Kasumi-1 (cell line): Measurements from ENCODE around the gene ADAMTSL1.
"Not testable (repeated sequence)": the region's sequence is repeated elsewhere in the genome, so short reads cannot be mapped to it uniquely, and the experiment has no call there.

Experiments
- DNase-seq, 2 experiments: peaks; one replicate each; lab custom pipeline; 2025; lab: John Stamatoyannopoulos, UW

ADAMTSL1 gene

GRCh38 chr9:18864516-18864915, 390.6 kb downstream of the ADAMTSL1 start:
- DNase-seq, result no peak

DNA sequence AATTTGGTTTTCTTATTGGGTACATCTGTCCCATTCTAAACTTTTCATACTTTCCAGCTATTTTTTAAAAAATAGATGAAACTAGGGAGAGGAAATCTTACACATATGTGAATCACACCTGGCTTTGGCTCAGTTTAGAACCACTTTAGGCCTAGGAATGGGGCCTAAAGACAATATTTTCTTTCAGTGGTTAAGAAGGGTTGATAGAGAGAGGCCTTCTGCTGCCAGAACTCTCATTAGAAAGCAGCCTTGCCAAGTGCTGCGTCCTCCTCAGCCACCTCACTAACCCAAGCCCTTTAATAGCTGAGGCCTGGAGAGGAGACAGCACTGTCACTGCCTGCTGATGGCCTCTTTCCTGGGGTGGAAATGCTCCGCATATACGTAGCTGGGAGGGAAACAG, 391.6 kb downstream of the ADAMTSL1 start:
- DNase-seq, result no peak

DNA sequence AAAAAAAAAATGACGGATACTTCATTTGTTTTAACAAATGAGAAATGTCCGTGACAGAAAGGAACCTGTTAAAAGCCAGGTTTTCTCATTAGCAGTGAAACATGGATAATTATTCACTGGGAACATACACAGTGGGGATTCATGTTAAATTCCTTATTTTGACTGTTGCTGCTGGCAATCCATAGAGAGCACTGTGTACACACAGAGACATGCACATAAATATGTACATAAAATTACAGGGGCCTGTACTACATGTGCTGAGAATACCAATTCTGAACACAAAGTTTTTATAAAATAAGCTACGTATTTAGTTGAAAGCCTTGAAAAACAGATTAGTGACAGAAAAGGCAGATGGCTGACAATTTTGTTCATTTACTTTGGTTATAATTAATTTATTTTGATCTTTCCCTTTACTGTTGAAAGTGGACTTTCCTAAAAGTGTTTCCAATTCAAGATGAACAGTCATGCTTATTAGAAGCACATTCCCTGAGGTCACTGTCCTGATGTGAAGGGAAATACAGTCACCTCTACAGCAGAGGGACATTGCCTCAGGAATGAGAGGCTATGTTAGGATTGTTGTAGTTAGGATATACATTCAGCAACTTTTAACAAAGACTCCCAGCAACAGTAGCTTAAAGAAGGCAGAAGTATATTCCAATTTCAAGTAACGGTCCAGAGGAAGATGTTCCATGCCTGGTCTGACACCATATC, 392.3 kb downstream of the ADAMTSL1 start:
- no peak for DNase-seq

DNA sequence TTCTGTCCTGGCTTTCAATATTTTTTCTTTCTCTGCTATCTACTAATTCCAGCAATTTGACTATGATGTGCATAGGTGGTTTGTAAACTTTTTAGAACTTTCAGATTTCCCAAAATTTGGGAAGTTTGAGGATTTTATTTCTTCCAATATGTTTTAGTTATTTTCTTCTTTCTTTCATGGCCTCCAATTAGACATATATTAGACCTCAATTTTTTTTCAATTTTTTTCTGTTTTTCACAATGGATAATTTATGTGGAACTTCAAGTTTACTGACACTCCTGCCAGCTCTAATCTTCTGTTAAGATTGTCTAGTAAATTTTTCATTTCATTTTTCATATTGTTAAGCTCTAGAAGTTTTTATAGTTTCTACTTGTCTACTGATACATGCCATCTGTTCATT, 395.8 kb downstream of the ADAMTSL1 start:
- DNase-seq, result no peak

GRCh38 chr9:18874069-18874468, 400.1 kb downstream of the ADAMTSL1 start:
- DNase-seq, result no peak

GRCh38 chr9:18874990-18875389, 401.0 kb downstream of the ADAMTSL1 start:
- not testable (repeated sequence) for DNase-seq

DNA sequence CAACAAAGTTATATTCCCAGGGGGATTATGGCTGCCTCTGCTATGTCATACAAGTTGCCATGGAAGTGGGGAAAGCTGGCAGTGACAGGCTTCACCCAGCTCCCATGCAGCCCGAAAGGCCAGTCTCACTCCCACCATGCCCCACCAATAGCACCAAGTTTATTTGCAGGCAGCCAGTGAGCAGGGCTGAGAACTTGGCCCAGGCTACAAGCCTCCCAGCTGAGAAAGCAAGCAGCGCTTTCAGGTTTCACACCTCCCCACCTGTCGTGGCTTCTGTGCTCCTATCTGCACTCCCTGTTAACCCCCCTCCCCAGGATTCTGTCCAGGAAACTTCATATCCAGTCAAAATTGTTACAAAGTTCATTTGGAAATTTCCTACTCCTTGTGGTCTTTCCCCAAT, 404.0 kb downstream of the ADAMTSL1 start:
- no peak for DNase-seq

- DNase-seq, result no peak
These were observed 407.8 kb downstream of the ADAMTSL1 start for GRCh38 chr9:18881758-18882157.

DNA sequence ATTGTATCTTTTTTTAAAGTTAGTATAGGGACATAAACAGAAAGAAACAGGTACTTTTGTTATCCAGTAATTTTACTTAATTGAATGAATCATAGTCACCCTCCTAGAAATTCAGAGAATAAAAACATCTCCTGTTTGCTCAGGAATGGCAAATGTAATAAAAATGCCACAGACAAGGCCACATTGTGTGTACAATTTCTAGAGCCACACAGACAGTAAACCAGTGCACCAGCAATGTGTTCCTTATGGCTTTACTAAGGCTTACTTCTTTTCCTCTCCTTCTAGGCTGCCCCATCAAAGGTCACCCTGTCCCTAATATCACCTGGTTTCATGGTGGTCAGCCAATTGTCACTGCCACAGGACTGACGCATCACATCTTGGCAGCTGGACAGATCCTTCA, 413.6 kb downstream of the ADAMTSL1 start:
- no peak for DNase-seq

DNA sequence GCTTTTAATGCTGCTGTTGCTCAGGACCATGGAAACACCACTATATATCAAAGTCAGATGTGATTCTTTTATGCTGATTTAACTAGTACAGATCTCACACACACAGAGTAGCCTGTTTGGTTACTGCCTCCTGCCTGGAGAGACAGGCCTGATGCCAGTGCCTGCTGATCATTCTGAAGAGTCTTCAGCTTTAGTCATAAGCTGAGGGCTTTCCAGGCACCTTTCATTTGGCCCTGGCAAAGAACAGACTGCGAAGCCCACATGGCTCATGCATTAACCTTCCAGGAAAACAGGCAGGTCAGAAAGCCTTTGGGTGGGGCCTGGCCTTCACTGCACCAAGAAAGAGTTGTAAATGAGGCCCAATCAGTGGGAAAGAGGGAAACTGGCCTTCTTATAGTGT, 414.3 kb downstream of the ADAMTSL1 start:
- DNase-seq, result no peak

GRCh38 chr9:18889550-18889949, 415.6 kb downstream of the ADAMTSL1 start:
- DNase-seq, result no peak

DNA sequence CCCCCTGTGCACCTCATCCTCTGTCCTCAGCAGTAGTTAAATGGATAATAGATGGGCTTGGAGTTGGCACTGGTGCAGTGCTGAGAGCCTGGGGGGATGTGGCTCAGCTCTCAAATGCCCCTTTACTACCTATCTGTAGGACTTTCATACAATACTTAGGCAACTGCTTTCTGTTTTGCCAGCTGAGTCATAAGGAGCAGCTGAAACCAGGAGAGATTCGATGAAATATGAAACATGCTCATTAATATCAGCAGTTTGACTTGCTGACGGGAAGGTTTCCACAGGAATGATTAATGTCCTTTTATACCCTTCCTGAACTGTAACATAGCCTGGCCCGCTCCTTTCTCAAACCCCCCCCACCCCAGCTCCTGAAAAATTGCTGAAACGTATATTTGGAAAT, 416.4 kb downstream of the ADAMTSL1 start:
- DNase-seq, result no peak

DNA sequence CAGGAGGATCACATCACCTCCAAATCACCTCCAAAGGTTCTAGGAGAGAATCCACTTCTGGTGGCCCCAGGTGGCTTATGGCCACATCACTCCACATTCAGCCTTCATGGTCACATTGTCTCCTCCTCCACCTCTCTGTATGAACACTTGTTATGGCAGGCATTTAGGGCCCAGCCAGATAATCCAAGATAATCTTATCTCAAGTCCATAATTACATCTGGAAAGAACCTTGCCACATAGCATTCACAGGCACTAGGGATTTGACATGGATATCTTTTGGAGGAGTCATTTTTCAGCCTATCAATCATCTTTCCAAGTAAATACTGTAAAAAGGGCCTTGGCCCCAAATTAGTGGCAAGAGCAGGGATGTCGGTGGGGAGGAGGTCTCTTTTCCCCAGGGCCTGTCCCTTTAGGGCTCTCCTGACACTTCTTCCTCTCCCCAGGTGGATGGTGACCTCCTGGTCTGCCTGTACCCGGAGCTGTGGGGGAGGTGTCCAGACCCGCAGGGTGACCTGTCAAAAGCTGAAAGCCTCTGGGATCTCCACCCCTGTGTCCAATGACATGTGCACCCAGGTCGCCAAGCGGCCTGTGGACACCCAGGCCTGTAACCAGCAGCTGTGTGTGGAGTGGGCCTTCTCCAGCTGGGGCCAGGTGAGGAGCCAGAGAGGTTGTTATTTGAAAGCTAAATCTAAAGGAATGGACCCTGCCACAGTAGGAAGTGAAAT, 418.2 kb downstream of the ADAMTSL1 start:
- no peak for DNase-seq

DNA sequence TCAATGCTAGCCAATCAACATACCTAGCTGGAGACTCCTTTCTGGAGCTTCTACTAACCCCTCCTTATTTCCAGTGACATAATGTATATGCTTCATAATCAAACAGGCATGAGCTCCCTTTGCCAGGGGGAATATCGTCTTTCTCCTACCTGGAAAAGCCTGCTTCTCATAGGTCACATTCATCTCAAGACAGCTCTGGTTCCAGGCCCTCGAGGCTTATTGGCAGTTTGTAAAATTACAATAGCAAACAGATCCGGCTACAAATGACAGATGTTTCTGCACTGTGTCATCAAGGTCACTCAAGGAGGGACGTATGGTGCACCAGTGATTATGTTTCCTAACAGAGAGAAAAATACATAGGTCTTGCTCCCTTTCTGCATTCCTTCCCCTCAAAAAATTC, 419.1 kb downstream of the ADAMTSL1 start:
- DNase-seq, result no peak

- no peak for DNase-seq
These were observed 419.5 kb downstream of the ADAMTSL1 start for GRCh38 chr9:18893491-18893890.

GRCh38 chr9:18896004-18896403, 422.1 kb downstream of the ADAMTSL1 start:
- DNase-seq, result no peak

DNA sequence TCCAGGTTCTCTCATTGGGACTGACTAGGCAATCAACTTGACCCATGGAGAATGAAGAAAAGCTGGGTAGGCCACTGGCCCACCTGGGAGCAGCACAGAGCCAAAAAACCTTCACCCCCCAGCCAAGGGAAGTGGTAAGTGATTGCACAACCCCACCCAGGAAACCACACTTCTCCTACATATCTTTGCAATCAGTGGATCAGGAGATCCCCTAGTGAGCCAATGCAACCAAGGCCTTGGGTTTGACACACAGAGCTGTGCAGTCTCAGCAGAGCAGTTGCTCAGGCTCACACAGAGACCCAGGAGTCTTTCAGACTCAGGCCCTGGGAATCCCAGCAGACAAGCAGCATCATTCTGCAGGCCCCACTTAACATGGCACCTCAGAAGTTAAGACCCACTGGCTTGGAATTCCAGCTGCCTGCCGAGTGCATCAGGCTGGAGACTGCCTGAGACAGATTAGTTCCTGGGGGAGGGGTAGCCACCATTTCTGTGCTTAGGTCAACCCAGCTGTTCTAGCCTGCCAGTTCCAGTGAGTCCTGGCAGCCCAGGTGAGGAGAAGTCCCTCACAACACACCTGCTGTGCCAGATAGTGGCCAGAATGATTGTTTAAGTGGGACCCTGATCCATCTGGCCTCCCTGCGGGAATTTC, 422.7 kb downstream of the ADAMTSL1 start:
- peak; percentile 17 for DNase-seq

GRCh38 chr9:18903450-18903849, 429.5 kb downstream of the ADAMTSL1 start:
- DNase-seq, result no peak

GRCh38 chr9:18905028-18905882, 431.3 kb downstream of the ADAMTSL1 start:
- DNase-seq, result no peak

DNA sequence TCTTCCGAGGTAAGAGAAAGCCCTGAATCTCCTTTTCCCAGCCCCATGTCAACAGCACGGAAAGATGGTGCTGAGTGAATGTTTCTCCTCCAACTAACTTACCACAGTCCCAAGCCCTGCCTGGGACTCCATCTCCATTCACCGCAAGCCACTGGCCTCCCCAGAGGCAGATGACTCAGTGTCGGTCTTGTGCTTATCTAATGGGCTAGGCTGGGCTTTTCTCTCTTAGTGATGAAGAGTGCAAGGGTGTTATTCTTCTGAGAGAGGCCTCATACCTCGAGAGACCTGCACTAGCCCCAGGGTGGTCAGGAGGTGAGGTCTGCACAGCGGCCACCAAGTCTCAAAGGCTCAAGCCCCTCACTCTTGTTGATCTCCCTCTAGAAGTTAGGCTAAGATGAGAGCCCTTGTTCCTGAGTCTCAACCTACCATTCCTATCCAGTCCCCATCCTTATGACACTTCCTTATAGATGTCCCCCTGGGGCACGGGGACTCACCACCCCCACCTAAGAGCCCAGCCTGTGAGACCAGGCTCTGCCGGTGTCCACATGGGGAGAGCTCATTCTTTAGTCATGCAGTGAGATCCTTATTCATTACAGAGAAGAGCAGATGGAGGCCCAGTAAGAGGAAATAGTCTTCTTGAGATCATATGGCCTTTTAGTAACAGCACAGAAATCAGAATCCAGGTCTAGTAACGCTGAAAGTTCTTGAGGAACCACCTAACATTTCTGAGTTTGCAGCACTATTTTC, 432.1 kb downstream of the ADAMTSL1 start:
- DNase-seq, result no peak

GRCh38 chr9:18906656-18907395, 432.9 kb downstream of the ADAMTSL1 start:
- DNase-seq, result peak; percentile 31 to 42
